ENCODE measurements around the gene LRRC31.

Gene LRRC31

GRCh38 chr3:169869484-169870220 is at the start of gene LRRC31:
Gene LRRC31 (minus strand): TSS chr3:169869935. CDS start chr3:169869807, 128 bp downstream.
- DNase-seq (ENCODE audit: low read depth in 2 of 2) = no peak

GRCh38 chr3:169914321-169914720 is 44.6 kb upstream of the LRRC31 start:
- no peak for DNase-seq (ENCODE audit: low read depth in 2 of 2)

GRCh38 chr3:169913323-169913722 is 43.6 kb upstream of the LRRC31 start:
- DNase-seq (ENCODE audit: low read depth in 2 of 2) = no peak

- no peak for DNase-seq (ENCODE audit: low read depth in 2 of 2)
These were observed 41.5 kb upstream of the LRRC31 start, which contains the start of gene SAMD7 for GRCh38 chr3:169911272-169911671. Gene SAMD7 (plus strand): TSS chr3:169911572. CDS start chr3:169919499, 7,927 bp downstream.

- DNase-seq (ENCODE audit: low read depth in 2 of 2) = no peak
These were observed 38.2 kb upstream of the LRRC31 start for GRCh38 chr3:169907944-169908343.

GRCh38 chr3:169907476-169907875 is 37.7 kb upstream of the LRRC31 start:
- no peak for DNase-seq (ENCODE audit: low read depth in 2 of 2)

- no peak for DNase-seq (ENCODE audit: low read depth in 2 of 2)
These were observed 35.7 kb upstream of the LRRC31 start for GRCh38 chr3:169905404-169905803.

- no peak for DNase-seq (ENCODE audit: low read depth in 2 of 2)
These were observed 31.7 kb upstream of the LRRC31 start for GRCh38 chr3:169901453-169901852.

GRCh38 chr3:169897284-169897683 is 27.5 kb upstream of the LRRC31 start:
- no peak for DNase-seq (ENCODE audit: low read depth in 2 of 2)

GRCh38 chr3:169895072-169895471 is 25.3 kb upstream of the LRRC31 start:
- no peak for DNase-seq (ENCODE audit: low read depth in 2 of 2)

- no peak for DNase-seq (ENCODE audit: low read depth in 2 of 2)
These were observed 24.4 kb upstream of the LRRC31 start for GRCh38 chr3:169894110-169894509.

GRCh38 chr3:169891886-169892285 is 22.2 kb upstream of the LRRC31 start:
- no peak for DNase-seq (ENCODE audit: low read depth in 2 of 2)

GRCh38 chr3:169886671-169887070 is 16.9 kb upstream of the LRRC31 start:
- DNase-seq (ENCODE audit: low read depth in 2 of 2) = no peak

GRCh38 chr3:169880576-169881250 is 11.0 kb upstream of the LRRC31 start:
- no peak for DNase-seq (ENCODE audit: low read depth in 2 of 2)

- DNase-seq (ENCODE audit: low read depth in 2 of 2) = no peak
These were observed 10.3 kb upstream of the LRRC31 start for GRCh38 chr3:169879845-169880575.

- no peak for DNase-seq (ENCODE audit: low read depth in 2 of 2)
These were observed 9.3 kb upstream of the LRRC31 start for GRCh38 chr3:169879013-169879557.

GRCh38 chr3:169871129-169871886 is 1.6 kb upstream of the LRRC31 start:
- no peak for DNase-seq (ENCODE audit: low read depth in 2 of 2)

GRCh38 chr3:169868369-169868768 is 1.4 kb downstream of the LRRC31 start:
- no peak for DNase-seq (ENCODE audit: low read depth in 2 of 2)

- no peak for DNase-seq (ENCODE audit: low read depth in 2 of 2)
These were observed 2.0 kb downstream of the LRRC31 start for GRCh38 chr3:169867584-169868210.

- DNase-seq (ENCODE audit: low read depth in 2 of 2) = no peak
These were observed 4.5 kb downstream of the LRRC31 start for GRCh38 chr3:169865176-169865767.

- no peak for DNase-seq (ENCODE audit: low read depth in 2 of 2)
These were observed 5.5 kb downstream of the LRRC31 start for GRCh38 chr3:169864270-169864669.

All from stimulated activated CD4-positive, alpha-beta T cell treated with anti-CD3 and anti-CD28 coated beads, Interleukin-1b, Interleukin-23, amount 100 ng/mL, for 1 hour (primary cell).